ENCODE results near the gene DLK2. TPM values are rescaled to one million over a fixed set of nuclear protein-coding genes. Genes with fewer than 3 reads are reported as not detected.
"Not testable (repeated sequence)": the region's sequence is repeated elsewhere in the genome, so short reads cannot be mapped to it uniquely, and the experiment has no call there.

The DLK2 gene
- total RNA-seq, 1 experiment from 2014 or later = 1.6 TPM

- Histone ChIP-seq H3K4me1 (ENCODE audit: control insufficient read depth in 1 of 2, insufficient read depth in 2 of 2, low read length in 2 of 2) (no peaks in the 10 kb centered on the region), H3K4me3 (replicated peaks in 1 of 2; ENCODE audit: low read depth in 1 of 2, low read length in 2 of 2) (no peak overlapping the region), H2AFZ (ENCODE audit: low read depth, low read length, poor library complexity, severe bottlenecking) (no peak overlapping the region), H3K27ac (ENCODE audit: low read depth, low read length) (no peak overlapping the region), H3K36me3 (ENCODE audit: control insufficient read depth in 1 of 2, insufficient read depth in 2 of 2, low read length in 2 of 2) (no peaks in the 10 kb centered on the region), H4K20me1 (ENCODE audit: insufficient read depth) (no peaks in the 10 kb centered on the region), H3K79me2 (ENCODE audit: insufficient read depth, low read length) (no peaks in the 10 kb centered on the region), H3K9ac (ENCODE audit: low read length) (no peak overlapping the region), H3K9me2 (ENCODE audit: insufficient read depth) (no peaks in the 10 kb centered on the region), H3K27me3 (ENCODE audit: insufficient read depth, low read length) (no peaks in the 10 kb centered on the region), H3K4me2 (ENCODE audit: low read length) (no peak overlapping the region), H3K9me3 (ENCODE audit: control insufficient read depth in 1 of 2, insufficient read depth in 1 of 2, low read depth in 1 of 2, low read length in 2 of 2) (no peaks in the 10 kb centered on the region)
- ChIA-PET RAD21 (ENCODE audit: low non-redundant PET in 1 of 2, low total read pairs in 2 of 2, uncharacterized antibody in 2 of 2, unreplicated experiment in 2 of 2) (no interaction called here), POLR2A (no interaction called here), CTCF (no interaction called here)
- TF ChIP-seq MAX (IDR thresholded peaks at IDR 0.05) = no peak
- TF ChIP-seq POLR2A (IDR thresholded peaks at IDR 0.05; ENCODE audit: borderline replicate concordance, extremely low read depth, insufficient read depth, insufficient read length) = no peak
- TF ChIP-seq ZNF274 (IDR thresholded peaks at IDR 0.05; ENCODE audit: low read depth, low read length) = no peak
- TF ChIP-seq ELF1 (IDR thresholded peaks at IDR 0.05; ENCODE audit: borderline replicate concordance, low read depth) = no peak
- no peak for TF ChIP-seq ZBTB33 (IDR thresholded peaks at IDR 0.05; ENCODE audit: extremely low read depth, insufficient replicate concordance, low read length)
- TF ChIP-seq ZFX (IDR thresholded peaks at IDR 0.05) = no peak
- intact Hi-C loops (cut with micrococcal nuclease) = no loop called here
- no peak for ATAC-seq
- no TSS peak for BruUV-seq (replicated peaks)
- no peak for DNase-seq (ENCODE audit: low read depth, low spot score)
Observed at GRCh38 chr6:43412541-43412940, 42.8 kb downstream of the DLK2 start.

GRCh38 chr6:43410776-43411175, 44.6 kb downstream of the DLK2 start:
- POLR2A ChIA-PET; H3K27ac ChIP-seq (ENCODE audit: low read depth, low read length); intact Hi-C loops (cut with micrococcal nuclease); H3K9me2 ChIP-seq (ENCODE audit: insufficient read depth); H3K4me3 ChIP-seq (replicated peaks in 1 of 2; ENCODE audit: low read depth in 1 of 2, low read length in 2 of 2); H4K20me1 ChIP-seq (ENCODE audit: insufficient read depth); H2AFZ ChIP-seq (ENCODE audit: low read depth, low read length, poor library complexity, severe bottlenecking); H3K4me1 ChIP-seq (ENCODE audit: control insufficient read depth in 1 of 2, insufficient read depth in 2 of 2, low read length in 2 of 2); H3K36me3 ChIP-seq (ENCODE audit: control insufficient read depth in 1 of 2, insufficient read depth in 2 of 2, low read length in 2 of 2); BruUV-seq (replicated peaks); DNase-seq (ENCODE audit: low read depth, low spot score); H3K4me2 ChIP-seq (ENCODE audit: low read length); ATAC-seq; H3K27me3 ChIP-seq (ENCODE audit: insufficient read depth, low read length); RAD21 ChIA-PET (ENCODE audit: low non-redundant PET in 1 of 2, low total read pairs in 2 of 2, uncharacterized antibody in 2 of 2, unreplicated experiment in 2 of 2); H3K9me3 ChIP-seq (ENCODE audit: control insufficient read depth in 1 of 2, insufficient read depth in 1 of 2, low read depth in 1 of 2, low read length in 2 of 2); CTCF ChIA-PET; H3K79me2 ChIP-seq (ENCODE audit: insufficient read depth, low read length); H3K9ac ChIP-seq (ENCODE audit: low read length): not testable (repeated sequence)

Measured in HCT116 (cell line).